B cell (primary cell): ENCODE results near the gene SLC2A11. TPM values are rescaled to one million over a fixed set of nuclear protein-coding genes. Genes with fewer than 3 reads are reported as not detected.

ENCODE experiments used
- ATAC-seq: fragments of 200-7000 bp; cut with Tn5 transposase; one replicate; pipeline ENCODE4 v1.10.0; 2021; ENCODE audit warnings: low read depth, mild to moderate bottlenecking, moderate number of reproducible peaks, moderate library complexity
- CTCF ChIA-PET: fragments of 350-600 bp; sonication (Branson Sonifier 250); formaldehyde crosslinking; loops from one replicate; lab custom pipeline; 2021; ENCODE audit warnings: antibody characterized with exemption, inconsistent platforms; lab: Charles Lee
- POLR2A ChIA-PET: fragments of 350-600 bp; sonication (Branson Sonifier 250); formaldehyde crosslinking; loops from one replicate; lab custom pipeline; 2021; ENCODE audit warnings: antibody characterized with exemption; lab: Charles Lee
- DNase-seq: peaks from one replicate; pipeline ENCODE4 v3.0.0; 2013
- H2AFZ ChIP-seq: 2 replicates; pipeline ENCODE4 v1.6.1; 2012; ENCODE audit warnings: mild to moderate bottlenecking, low read depth, low read length; ENCODE audit not compliant: insufficient read depth, poor library complexity, severe bottlenecking
- H3K27ac ChIP-seq, 2 donors: 1 replicate in 1 of 2; 2 replicates in 1 of 2; pipeline ENCODE4 v1.5.1; 2012 to 2013; ENCODE audit warnings: low read length in 2 of 2, mild to moderate bottlenecking in 2 of 2, moderate library complexity in 1 of 2
- H3K27me3 ChIP-seq, 4 experiments: fragments of 200-600 bp in 1 of 4; sonication (generic) in 1 of 4; replicated peaks in 1 of 4; 1 replicate in 2 of 4; 2 replicates in 2 of 4; pipeline versions ENCODE4 v1.6.1 to v1.7.0; 2013 to 2016; ENCODE audit warnings: low read length in 3 of 4, mild to moderate bottlenecking in 2 of 4, mixed read lengths in 1 of 4, moderate library complexity in 1 of 4; ENCODE audit not compliant: insufficient read depth in 4 of 4, control insufficient read depth in 3 of 4; ENCODE audit errors: control extremely low read depth in 1 of 4
- H3K36me3 ChIP-seq, 2 experiments: replicated peaks in 1 of 2; 1 replicate in 1 of 2; 2 replicates in 1 of 2; pipeline versions ENCODE4 v1.6.1 to v1.7.1; 2013; ENCODE audit warnings: low read length in 1 of 2; ENCODE audit not compliant: insufficient read depth in 2 of 2, control insufficient read depth in 1 of 2; ENCODE audit errors: control extremely low read depth in 1 of 2, extremely low read depth in 1 of 2
- H3K4me1 ChIP-seq, 2 donors: fragments of 200-600 bp in 1 of 2; sonication (generic) in 1 of 2; 1 replicate in 1 of 2; 2 replicates in 1 of 2; pipeline versions ENCODE4 v1.5.1 to v1.6.1; 2013 to 2017; ENCODE audit warnings: low read length in 2 of 2; ENCODE audit not compliant: control insufficient read depth in 2 of 2, insufficient read depth in 2 of 2
- H3K4me2 ChIP-seq: replicated peaks from 2 replicates; pipeline ENCODE3; 2012; ENCODE audit warnings: mild to moderate bottlenecking, low read depth, low read length; ENCODE audit not compliant: poor library complexity, severe bottlenecking
- H3K4me3 ChIP-seq, 5 experiments: fragments of 200-600 bp in 1 of 5; sonication (generic) in 1 of 5; 1 replicate in 3 of 5; 2 replicates in 2 of 5; pipeline versions ENCODE4 v1.5.1 to v1.7.0; 2011 to 2016; ENCODE audit warnings: low read length in 4 of 5, mild to moderate bottlenecking in 4 of 5, low read depth in 2 of 5, control low read depth in 1 of 5, moderate library complexity in 1 of 5; ENCODE audit not compliant: insufficient read depth in 1 of 5; ENCODE audit errors: control extremely low read depth in 1 of 5, extremely low read depth in 1 of 5
- H3K79me2 ChIP-seq: fragments of 200-600 bp; sonication (generic); one replicate; pipeline ENCODE4 v1.6.0; 2016; ENCODE audit warnings: low read length; ENCODE audit not compliant: control insufficient read depth, insufficient read depth
- H3K9ac ChIP-seq: fragments of 200-600 bp; sonication (generic); 2 replicates; pipeline ENCODE4 v1.6.1; 2017; ENCODE audit warnings: mild to moderate bottlenecking, low read length, moderate library complexity
- H3K9me3 ChIP-seq, 3 donors: one replicate each; pipeline versions ENCODE4 v1.6.1 to v1.7.1; 2013; ENCODE audit warnings: low read length in 2 of 3; ENCODE audit not compliant: control insufficient read depth in 2 of 3, insufficient read depth in 1 of 3; ENCODE audit errors: control extremely low read depth in 1 of 3
- H4K20me1 ChIP-seq: 2 replicates; pipeline ENCODE4 v1.6.0; 2012; ENCODE audit warnings: mild to moderate bottlenecking, low read length; ENCODE audit not compliant: insufficient read depth, control insufficient read depth, poor library complexity, severe bottlenecking
- H3K27ac Mint-ChIP-seq: one replicate; pipeline ENCODE4 v1.8.0; 2021; ENCODE audit warnings: mixed read lengths
- H3K27me3 Mint-ChIP-seq: one replicate; pipeline ENCODE4 v1.8.0; 2021; ENCODE audit warnings: mixed read lengths
- H3K4me1 Mint-ChIP-seq: one replicate; pipeline ENCODE4 v1.8.0; 2021; ENCODE audit warnings: mixed read lengths
- H3K4me3 Mint-ChIP-seq: one replicate; pipeline ENCODE4 v1.8.0; 2021; ENCODE audit warnings: mixed read lengths
- H3K9me3 Mint-ChIP-seq: one replicate; pipeline ENCODE4 v1.8.0; 2022; ENCODE audit warnings: mixed read lengths; ENCODE audit not compliant: insufficient read depth
- CTCF ChIP-seq: fragments of 200-600 bp; IDR thresholded peaks from one replicate; pipeline ENCODE4 v1.8.0; 2022; ENCODE audit warnings: antibody characterized with exemption, mild to moderate bottlenecking
- EZH2 ChIP-seq: IDR thresholded peaks from 2 replicates; pipeline ENCODE4 v1.6.1; 2012; ENCODE audit warnings: borderline replicate concordance, low read depth, mild to moderate bottlenecking, moderate library complexity, low read length; ENCODE audit not compliant: insufficient read depth, poor library complexity, severe bottlenecking
- WGBS: methylation state at CpG from one replicate; pipeline ENCODE4 v1.1.5; 2013; ENCODE audit warnings: missing lambda C conversion rate; ENCODE audit not compliant: insufficient coverage; 5-methylcytosine and 5-hydroxymethylcytosine counted together
- intact Hi-C: fragments of 100-400 bp; cut with micrococcal nuclease; formaldehyde crosslinking; loops from one replicate; pipeline ENCODE4 v1.10.0; 2022
- polyA plus RNA-seq: library from polyadenylated mRNA; depleted of rRNA; stranded (reverse); fragments of >200 nt; gene quantifications from 2 replicates; pipeline ENCODE4 v1.2.3, GENCODE V29; 2012
- total RNA-seq, 2 donors: library from RNA; stranded (reverse); fragments of 120-200 nt in 1 of 2; gene quantifications; 1 replicate in 1 of 2; 2 replicates in 1 of 2; pipeline versions ENCODE4 v1.2.3 to v1.2.4, GENCODE V29; 2013 to 2022

Gene SLC2A11
- total and polyA plus RNA-seq, 2 donors (not counting 1 experiment from before 2014, with no cell fraction given), result 38.6 to 54.3 TPM

- no peak overlapping the region for H3K4me2 ChIP-seq
- Mint-ChIP-seq H3K27ac (no peak overlapping the region), H3K9me3 (no peaks in the 10 kb centered on the region), H3K27me3 (no peaks in the 10 kb centered on the region), H3K4me3 (no peak overlapping the region), H3K4me1 (no peaks in the 10 kb centered on the region)
- H3K9me3 ChIP-seq, result no peaks in the 10 kb centered on the region
- H3K79me2 ChIP-seq, result no peaks in the 10 kb centered on the region
- no peaks in the 10 kb centered on the region for H3K27me3 ChIP-seq
- H4K20me1 ChIP-seq, result no peaks in the 10 kb centered on the region
- no peak for TF ChIP-seq EZH2
- TF ChIP-seq CTCF, result no peak
- peaks cover 0 to 38% of the 10 kb centered on the region in 2 experiments for H3K36me3 ChIP-seq
- H3K4me3 ChIP-seq, result no peak overlapping the region
- POLR2A ChIA-PET, result no interaction called here
- H2AFZ ChIP-seq, result no peak overlapping the region
- no peak for DNase-seq
- H3K27ac ChIP-seq, result no peak overlapping the region
- whole genome bisulfite sequencing, result 94% methylated on average over 6 of the region's 7 CpGs
- H3K4me1 ChIP-seq, result no peaks in the 10 kb centered on the region
- no peak for ATAC-seq
- intact Hi-C loops, result no loop called here
- CTCF ChIA-PET, result no interaction called here
- no peak overlapping the region for H3K9ac ChIP-seq
These were observed 20.5 kb downstream of the SLC2A11 start for GRCh38 chr22:23878219-23878618.

GRCh38 chr22:23882370-23882769 is 24.7 kb downstream of the SLC2A11 start:
- Histone ChIP-seq H3K4me2 (no peak overlapping the region), H4K20me1 (no peaks in the 10 kb centered on the region), H3K9ac (no peak overlapping the region), H3K4me1 (no peaks in the 10 kb centered on the region), H3K4me3 (no peak overlapping the region), H3K9me3 (no peaks in the 10 kb centered on the region), H3K36me3 (peaks cover 0 to 15% of the 10 kb centered on the region in 2 experiments), H3K27me3 (no peaks in the 10 kb centered on the region), H2AFZ (no peak overlapping the region), H3K27ac (no peak overlapping the region), H3K79me2 (no peaks in the 10 kb centered on the region)
- ATAC-seq (no peak), DNase-seq (no peak)
- 94% methylated on average over 20 of the region's 20 CpGs for WGBS
- ChIA-PET POLR2A (no interaction called here), CTCF (interaction anchor here (0.5 kb wide), 1 partner anchor 39 kb away, joined by 4 read pairs; no protein-coding TSS in a partner anchor)
- TF ChIP-seq EZH2 (no peak), CTCF (no peak)
- Mint-ChIP-seq H3K27me3 (no peaks in the 10 kb centered on the region), H3K4me3 (no peak overlapping the region), H3K27ac (no peak overlapping the region), H3K9me3 (no peaks in the 10 kb centered on the region), H3K4me1 (no peaks in the 10 kb centered on the region)
- intact Hi-C loops, result no loop called here
